ELR (cell line): ENCODE results near the gene SNAPC4.
"Not testable (repeated sequence)": the region's sequence is repeated elsewhere in the genome, so short reads cannot be mapped to it uniquely, and the experiment has no call there.

Experiments
- DNase-seq: peaks from one replicate; pipeline ENCODE4 v3.0.0-alpha.2; 2015; ENCODE audit warnings: low read depth

Gene SNAPC4

GRCh38 chr9:136410500-136411287 is 10.7 kb upstream of the SNAPC4 start, which contains the start of the genes ENTR1 and PMPCA:
TSS of gene ENTR1 (minus strand) at chr9:136410614. CDS start at chr9:136410397, 217 bp downstream.
TSS of gene PMPCA (plus strand) at chr9:136410658. CDS start at chr9:136410669, 11 bp downstream.
- peak; percentile 94 for DNase-seq

- DNase-seq, result peak; percentile 66
Observed at GRCh38 chr9:136409557-136410455, 9.8 kb upstream of the SNAPC4 start.

- DNase-seq, result no peak
Observed at GRCh38 chr9:136407911-136408310, 7.9 kb upstream of the SNAPC4 start.

GRCh38 chr9:136407061-136407460 is 7.1 kb upstream of the SNAPC4 start:
- DNase-seq, result not testable (repeated sequence)

GRCh38 chr9:136405904-136406303 is 5.9 kb upstream of the SNAPC4 start:
- DNase-seq, result not testable (repeated sequence)

- no peak for DNase-seq
Observed at GRCh38 chr9:136405481-136405880, 5.5 kb upstream of the SNAPC4 start.

- DNase-seq, result no peak
Observed at GRCh38 chr9:136404801-136405136, 4.8 kb upstream of the SNAPC4 start.

- no peak for DNase-seq
Observed at GRCh38 chr9:136403915-136404800, 4.2 kb upstream of the SNAPC4 start.

- DNase-seq, result no peak
Observed at GRCh38 chr9:136403538-136403914, 3.6 kb upstream of the SNAPC4 start.

GRCh38 chr9:136402067-136402466 is 2.1 kb upstream of the SNAPC4 start:
- no peak for DNase-seq

- peak; percentile 59 for DNase-seq
Observed at GRCh38 chr9:136401173-136401922, 1.4 kb upstream of the SNAPC4 start.

- peak; percentile 47 for DNase-seq
Observed at GRCh38 chr9:136399176-136400037, 563 bp downstream of the SNAPC4 start.

- DNase-seq, result no peak
Observed at GRCh38 chr9:136398286-136398685, 1.7 kb downstream of the SNAPC4 start.

GRCh38 chr9:136397643-136398042 is 2.3 kb downstream of the SNAPC4 start:
- no peak for DNase-seq

- no peak for DNase-seq
Observed at GRCh38 chr9:136396219-136396515, 3.8 kb downstream of the SNAPC4 start.

- DNase-seq, result no peak
Observed at GRCh38 chr9:136395345-136396218, 4.4 kb downstream of the SNAPC4 start.

- no peak for DNase-seq
Observed at GRCh38 chr9:136395020-136395340, 5.0 kb downstream of the SNAPC4 start.

- DNase-seq, result no peak
Observed at GRCh38 chr9:136394312-136395019, 5.5 kb downstream of the SNAPC4 start.

- DNase-seq, result no peak
Observed at GRCh38 chr9:136393531-136393930, 6.4 kb downstream of the SNAPC4 start.
